GM12873 (cell line): Measurements from ENCODE around the gene RNU6-1.

Experiments used
- CTCF ChIP-seq: IDR thresholded peaks from 2 replicates; pipeline ENCODE4 v1.5.1; 2012; ENCODE audit warnings: low read depth, mild to moderate bottlenecking, moderate library complexity, low read length, control low read depth; ENCODE audit not compliant: insufficient read depth; ENCODE audit errors: missing control alignments

The RNU6-1 gene

GRCh38 chr15:67855842-67856241 lies 16.0 kb upstream of the RNU6-1 start:
- no peak for TF ChIP-seq CTCF

DNA sequence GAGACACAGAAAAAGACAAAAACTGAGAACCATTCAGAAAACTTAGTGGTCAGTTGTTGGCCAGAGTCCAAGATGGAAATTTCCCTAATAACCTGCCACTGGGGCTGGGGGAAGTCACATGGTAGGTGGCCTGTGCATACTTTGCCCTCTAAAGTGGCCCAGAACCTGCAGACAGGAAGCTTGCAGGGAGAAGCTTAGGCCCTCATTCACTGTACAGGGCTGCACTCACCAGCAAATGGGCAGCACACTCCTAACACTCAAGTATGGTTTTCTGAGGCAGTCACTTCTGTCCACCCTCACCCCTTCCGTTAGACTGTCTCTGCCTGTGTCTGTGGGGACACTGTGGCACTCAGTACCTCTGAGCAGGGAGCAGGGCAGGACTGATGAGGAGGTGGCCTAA lies 14.5 kb upstream of the RNU6-1 start:
- no peak for TF ChIP-seq CTCF

- no peak for TF ChIP-seq CTCF
Observed at GRCh38 chr15:67853454-67853853, 13.6 kb upstream of the RNU6-1 start.

- no peak for TF ChIP-seq CTCF
Observed at GRCh38 chr15:67852418-67852817, 12.6 kb upstream of the RNU6-1 start.

- no peak for TF ChIP-seq CTCF
Observed at GRCh38 chr15:67850994-67851571, 11.2 kb upstream of the RNU6-1 start.

DNA sequence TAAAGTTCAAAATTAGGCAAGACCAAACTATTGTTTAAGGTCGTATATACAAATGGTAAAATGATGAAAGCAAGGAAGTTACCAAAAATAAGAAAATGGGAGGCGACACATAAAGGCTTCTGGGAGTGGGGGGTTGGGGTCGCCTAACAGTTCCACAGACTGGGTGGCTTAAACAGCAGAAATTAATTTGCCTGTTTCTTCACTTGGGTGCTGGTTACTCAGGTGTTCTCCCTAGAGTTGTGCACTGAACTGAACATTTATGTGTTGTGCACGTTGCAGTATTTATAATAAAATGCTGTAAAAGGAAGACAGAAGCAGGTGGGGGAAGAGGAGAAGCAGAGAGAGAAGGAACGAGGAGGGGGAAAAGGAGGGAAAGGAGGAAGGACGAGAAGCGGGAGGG lies 10.5 kb upstream of the RNU6-1 start:
- TF ChIP-seq CTCF = no peak

DNA sequence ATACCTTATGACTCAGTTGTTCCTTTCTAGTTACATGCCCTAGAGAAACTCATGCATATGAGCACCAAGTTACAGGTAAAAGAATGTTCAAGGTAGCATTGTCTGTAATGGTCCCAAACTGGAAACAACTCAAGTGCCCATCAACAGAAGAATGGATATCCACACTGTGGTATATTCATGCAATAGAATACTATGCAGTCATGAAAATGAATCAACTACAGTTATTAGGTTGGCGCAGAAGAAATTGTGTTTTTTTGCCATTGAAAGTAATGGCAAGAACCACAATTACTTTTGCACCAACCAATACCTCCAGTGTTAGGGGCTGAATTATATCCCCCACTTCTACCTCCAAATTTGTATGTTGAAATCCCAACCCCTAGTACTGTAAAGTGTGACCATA lies 9.7 kb upstream of the RNU6-1 start:
- TF ChIP-seq CTCF = no peak

- no peak for TF ChIP-seq CTCF
Observed at GRCh38 chr15:67845974-67846373, 6.1 kb upstream of the RNU6-1 start.
